HepG2 (cell line): ENCODE results near the gene ERVMER34-1. TPM values are rescaled to one million over a fixed set of nuclear protein-coding genes. Genes with fewer than 3 reads are reported as not detected.

Experiments
- DR1 ChIP-seq: sonication (generic); formaldehyde crosslinking; IDR thresholded peaks from 2 replicates; pipeline ENCODE4 v1.8.0; 2021; ENCODE audit warnings: mild to moderate bottlenecking, missing genetic modification reagents, inconsistent platforms
- GTF2F1 ChIP-seq: fragments of 150-350 bp; IDR thresholded peaks from 2 replicates; pipeline ENCODE4 v1.6.1; 2014; ENCODE audit warnings: low read length
- KAT2B ChIP-seq: fragments of 150-350 bp; IDR thresholded peaks from 2 replicates; pipeline ENCODE4 v1.6.1; 2014; ENCODE audit warnings: low read depth, low read length, borderline replicate concordance
- NCOR1 ChIP-seq: fragments of 200-600 bp; sonication (generic); IDR thresholded peaks from 2 replicates; pipeline ENCODE4 v1.7.0; 2017; ENCODE audit warnings: antibody characterized with exemption, low read length, borderline replicate concordance
- NFYC ChIP-seq: IDR thresholded peaks from 2 replicates; pipeline ENCODE4 v1.6.1; 2016; ENCODE audit warnings: missing genetic modification reagents, missing compliant biosample characterization
- SNRNP70 ChIP-seq: fragments of 200-400 bp; formaldehyde crosslinking; IDR thresholded peaks from 2 replicates; pipeline ENCODE4 v1.6.1; 2017; ENCODE audit warnings: mild to moderate bottlenecking, low read depth, low read length, moderate library complexity
- ZNF121 ChIP-seq: sonication (generic); formaldehyde crosslinking; IDR thresholded peaks from 2 replicates; pipeline ENCODE4 v1.5.0; 2020; ENCODE audit warnings: mild to moderate bottlenecking, missing genetic modification reagents
- ZNF577 ChIP-seq: sonication (generic); formaldehyde crosslinking; IDR thresholded peaks from 2 replicates; pipeline ENCODE4 v1.4.0; 2020; ENCODE audit warnings: mild to moderate bottlenecking, low read depth, missing genetic modification reagents, borderline replicate concordance
- ZNF720 ChIP-seq: sonication (generic); formaldehyde crosslinking; IDR thresholded peaks from 2 replicates; pipeline ENCODE4 v1.4.0; 2020; ENCODE audit warnings: missing genetic modification reagents
- ZZZ3 ChIP-seq: sonication (generic); formaldehyde crosslinking; IDR thresholded peaks from 2 replicates; pipeline ENCODE4 v1.4.0; 2020; ENCODE audit warnings: missing genetic modification reagents, mild to moderate bottlenecking, borderline replicate concordance
- polyA plus RNA-seq, 8 experiments: library from polyadenylated mRNA; depleted of rRNA in 3 of 8; stranded (reverse) in 7 of 8; unstranded in 1 of 8; fragments of >200 nt; fragmentation: Illumina TruSeq in 4 of 8; extraction: Trizol in 4 of 8; gene quantifications; 2 replicates each; pipeline versions ENCODE4 v1.2.1 to v1.2.3, GENCODE V29; 2011 to 2016; ENCODE audit warnings: low read depth in 4 of 8, missing spikeins in 1 of 8, mixed read lengths in 1 of 8; ENCODE audit not compliant: insufficient read depth in 1 of 8
- total RNA-seq, 5 experiments: library from RNA; depleted of rRNA; stranded (reverse); fragments of >200 nt; fragmentation: Illumina TruSeq; extraction: Trizol; gene quantifications; 2 replicates each; pipeline ENCODE4 v1.2.3, GENCODE V29; 2016; ENCODE audit warnings: low read depth in 1 of 5
- TF ChIP-seq, protein P1 (sequence below): sonication (generic); formaldehyde crosslinking; IDR thresholded peaks from 2 replicates; pipeline ENCODE4 v1.8.1; 2022; ENCODE audit warnings: low read depth, mild to moderate bottlenecking, missing genetic modification reagents
- TF ChIP-seq, protein P2 (sequence below): IDR thresholded peaks from 2 replicates; pipeline ENCODE4 v1.6.1; 2016; ENCODE audit warnings: missing biosample characterization, missing genetic modification reagents, low read depth
- TF ChIP-seq, protein P3 (sequence below): sonication (generic); formaldehyde crosslinking; conservative IDR thresholded peaks from 2 replicates; pipeline ENCODE4 v1.4.0; 2020; ENCODE audit warnings: missing genetic modification reagents
- TF ChIP-seq, protein P4 (sequence below): sonication (generic); formaldehyde crosslinking; IDR thresholded peaks from 2 replicates; pipeline ENCODE4 v1.4.0; 2020; ENCODE audit warnings: missing genetic modification reagents, borderline replicate concordance
- TF ChIP-seq, protein P5 (sequence below): sonication (generic); formaldehyde crosslinking; IDR thresholded peaks from 2 replicates; pipeline ENCODE4 v1.4.0; 2020; ENCODE audit warnings: mild to moderate bottlenecking, missing genetic modification reagents, borderline replicate concordance

ERVMER34-1 gene
- total and polyA plus RNA-seq, 2 of the 13 experiments (the other 11 are each of a cell fraction or from before 2014, with no cell fraction given) = 0.04 to 0.35 TPM

DNA sequence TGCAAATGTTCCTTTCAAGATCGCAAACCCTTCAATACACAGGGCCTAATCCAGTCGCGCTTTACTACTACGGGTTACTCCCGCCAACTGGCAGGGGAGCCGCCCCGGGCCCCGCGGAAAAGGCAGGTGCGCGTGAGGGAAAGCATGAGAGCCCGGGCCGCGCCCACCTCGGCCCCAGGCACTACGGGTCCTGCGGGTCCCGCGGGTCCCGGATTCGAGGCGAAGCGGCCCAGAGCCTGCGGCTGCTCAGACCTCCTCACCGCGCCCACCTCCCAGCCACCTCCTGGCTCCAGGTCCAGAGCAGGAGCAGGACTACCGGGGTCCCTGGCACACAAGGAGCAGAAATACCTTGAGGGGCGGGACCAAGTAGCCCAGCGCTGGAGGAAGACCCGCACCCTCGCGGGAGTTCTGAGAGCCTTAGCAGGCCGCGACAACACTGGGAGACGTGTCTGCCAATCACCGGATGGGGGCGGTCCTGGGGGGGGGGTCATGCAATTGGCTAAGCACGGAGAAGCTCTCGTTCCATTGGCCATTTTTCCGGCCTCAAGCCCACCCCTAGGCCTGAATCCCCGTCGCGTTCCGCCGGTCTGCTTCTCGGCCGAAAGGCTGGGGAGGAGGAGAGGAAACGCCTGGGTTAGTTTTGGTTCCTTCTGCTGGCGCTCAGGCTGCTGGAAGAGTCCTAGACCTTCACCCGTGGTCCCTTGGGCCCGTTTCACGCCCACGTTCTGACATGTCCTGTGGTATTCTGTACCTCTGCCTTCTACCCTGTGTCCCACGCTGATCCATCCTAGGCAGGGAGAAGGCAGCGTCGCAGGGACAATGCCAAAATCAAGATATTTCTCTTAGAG lies 29.0 kb downstream of the ERVMER34-1 start (continued):
- TF ChIP-seq SNRNP70 (no peak), NFYC (peak; percentile 80; the same call in 1 of the 2 replicates), ZNF577 (no peak), NCOR1 (no peak), ZNF720 (CRISPR knock-in tag) (no peak), ZZZ3 (CRISPR knock-in tag) (no peak), GTF2F1 (no peak), ZNF121 (no peak), KAT2B (no peak), DR1 (peak; percentile 80)
- TF ChIP-seq, protein P1, sequence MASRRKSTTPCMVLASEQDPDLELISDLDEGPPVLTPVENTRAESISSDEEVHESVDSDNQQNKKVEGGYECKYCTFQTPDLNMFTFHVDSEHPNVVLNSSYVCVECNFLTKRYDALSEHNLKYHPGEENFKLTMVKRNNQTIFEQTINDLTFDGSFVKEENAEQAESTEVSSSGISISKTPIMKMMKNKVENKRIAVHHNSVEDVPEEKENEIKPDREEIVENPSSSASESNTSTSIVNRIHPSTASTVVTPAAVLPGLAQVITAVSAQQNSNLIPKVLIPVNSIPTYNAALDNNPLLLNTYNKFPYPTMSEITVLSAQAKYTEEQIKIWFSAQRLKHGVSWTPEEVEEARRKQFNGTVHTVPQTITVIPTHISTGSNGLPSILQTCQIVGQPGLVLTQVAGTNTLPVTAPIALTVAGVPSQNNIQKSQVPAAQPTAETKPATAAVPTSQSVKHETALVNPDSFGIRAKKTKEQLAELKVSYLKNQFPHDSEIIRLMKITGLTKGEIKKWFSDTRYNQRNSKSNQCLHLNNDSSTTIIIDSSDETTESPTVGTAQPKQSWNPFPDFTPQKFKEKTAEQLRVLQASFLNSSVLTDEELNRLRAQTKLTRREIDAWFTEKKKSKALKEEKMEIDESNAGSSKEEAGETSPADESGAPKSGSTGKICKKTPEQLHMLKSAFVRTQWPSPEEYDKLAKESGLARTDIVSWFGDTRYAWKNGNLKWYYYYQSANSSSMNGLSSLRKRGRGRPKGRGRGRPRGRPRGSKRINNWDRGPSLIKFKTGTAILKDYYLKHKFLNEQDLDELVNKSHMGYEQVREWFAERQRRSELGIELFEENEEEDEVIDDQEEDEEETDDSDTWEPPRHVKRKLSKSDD (CRISPR knock-in tag) = no peak
- TF ChIP-seq, protein P2, sequence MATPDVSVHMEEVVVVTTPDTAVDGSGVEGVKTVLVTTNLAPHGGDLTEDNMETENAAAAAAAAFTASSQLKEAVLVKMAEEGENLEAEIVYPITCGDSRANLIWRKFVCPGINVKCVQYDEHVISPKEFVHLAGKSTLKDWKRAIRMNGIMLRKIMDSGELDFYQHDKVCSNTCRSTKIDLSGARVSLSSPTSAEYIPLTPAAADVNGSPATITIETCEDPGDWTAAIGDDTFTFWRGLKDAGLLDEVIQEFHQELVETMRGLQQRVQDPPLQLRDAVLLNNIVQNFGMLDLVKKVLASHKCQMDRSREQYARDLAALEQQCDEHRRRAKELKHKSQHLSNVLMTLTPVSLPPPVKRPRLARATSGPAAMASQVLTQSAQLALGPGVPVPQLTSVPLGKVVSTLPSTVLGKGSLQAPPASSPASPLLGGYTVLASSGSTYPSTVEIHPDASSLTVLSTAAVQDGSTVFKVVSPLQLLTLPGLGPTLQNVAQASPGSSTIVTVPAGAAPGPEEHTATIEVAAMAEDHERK (CRISPR knock-in tag) = no peak
- TF ChIP-seq, protein P3, sequence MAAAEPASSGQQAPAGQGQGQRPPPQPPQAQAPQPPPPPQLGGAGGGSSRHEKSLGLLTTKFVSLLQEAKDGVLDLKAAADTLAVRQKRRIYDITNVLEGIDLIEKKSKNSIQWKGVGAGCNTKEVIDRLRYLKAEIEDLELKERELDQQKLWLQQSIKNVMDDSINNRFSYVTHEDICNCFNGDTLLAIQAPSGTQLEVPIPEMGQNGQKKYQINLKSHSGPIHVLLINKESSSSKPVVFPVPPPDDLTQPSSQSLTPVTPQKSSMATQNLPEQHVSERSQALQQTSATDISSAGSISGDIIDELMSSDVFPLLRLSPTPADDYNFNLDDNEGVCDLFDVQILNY = no peak
- TF ChIP-seq, protein P4, sequence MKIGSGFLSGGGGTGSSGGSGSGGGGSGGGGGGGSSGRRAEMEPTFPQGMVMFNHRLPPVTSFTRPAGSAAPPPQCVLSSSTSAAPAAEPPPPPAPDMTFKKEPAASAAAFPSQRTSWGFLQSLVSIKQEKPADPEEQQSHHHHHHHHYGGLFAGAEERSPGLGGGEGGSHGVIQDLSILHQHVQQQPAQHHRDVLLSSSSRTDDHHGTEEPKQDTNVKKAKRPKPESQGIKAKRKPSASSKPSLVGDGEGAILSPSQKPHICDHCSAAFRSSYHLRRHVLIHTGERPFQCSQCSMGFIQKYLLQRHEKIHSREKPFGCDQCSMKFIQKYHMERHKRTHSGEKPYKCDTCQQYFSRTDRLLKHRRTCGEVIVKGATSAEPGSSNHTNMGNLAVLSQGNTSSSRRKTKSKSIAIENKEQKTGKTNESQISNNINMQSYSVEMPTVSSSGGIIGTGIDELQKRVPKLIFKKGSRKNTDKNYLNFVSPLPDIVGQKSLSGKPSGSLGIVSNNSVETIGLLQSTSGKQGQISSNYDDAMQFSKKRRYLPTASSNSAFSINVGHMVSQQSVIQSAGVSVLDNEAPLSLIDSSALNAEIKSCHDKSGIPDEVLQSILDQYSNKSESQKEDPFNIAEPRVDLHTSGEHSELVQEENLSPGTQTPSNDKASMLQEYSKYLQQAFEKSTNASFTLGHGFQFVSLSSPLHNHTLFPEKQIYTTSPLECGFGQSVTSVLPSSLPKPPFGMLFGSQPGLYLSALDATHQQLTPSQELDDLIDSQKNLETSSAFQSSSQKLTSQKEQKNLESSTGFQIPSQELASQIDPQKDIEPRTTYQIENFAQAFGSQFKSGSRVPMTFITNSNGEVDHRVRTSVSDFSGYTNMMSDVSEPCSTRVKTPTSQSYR = no peak
- TF ChIP-seq, protein P5, sequence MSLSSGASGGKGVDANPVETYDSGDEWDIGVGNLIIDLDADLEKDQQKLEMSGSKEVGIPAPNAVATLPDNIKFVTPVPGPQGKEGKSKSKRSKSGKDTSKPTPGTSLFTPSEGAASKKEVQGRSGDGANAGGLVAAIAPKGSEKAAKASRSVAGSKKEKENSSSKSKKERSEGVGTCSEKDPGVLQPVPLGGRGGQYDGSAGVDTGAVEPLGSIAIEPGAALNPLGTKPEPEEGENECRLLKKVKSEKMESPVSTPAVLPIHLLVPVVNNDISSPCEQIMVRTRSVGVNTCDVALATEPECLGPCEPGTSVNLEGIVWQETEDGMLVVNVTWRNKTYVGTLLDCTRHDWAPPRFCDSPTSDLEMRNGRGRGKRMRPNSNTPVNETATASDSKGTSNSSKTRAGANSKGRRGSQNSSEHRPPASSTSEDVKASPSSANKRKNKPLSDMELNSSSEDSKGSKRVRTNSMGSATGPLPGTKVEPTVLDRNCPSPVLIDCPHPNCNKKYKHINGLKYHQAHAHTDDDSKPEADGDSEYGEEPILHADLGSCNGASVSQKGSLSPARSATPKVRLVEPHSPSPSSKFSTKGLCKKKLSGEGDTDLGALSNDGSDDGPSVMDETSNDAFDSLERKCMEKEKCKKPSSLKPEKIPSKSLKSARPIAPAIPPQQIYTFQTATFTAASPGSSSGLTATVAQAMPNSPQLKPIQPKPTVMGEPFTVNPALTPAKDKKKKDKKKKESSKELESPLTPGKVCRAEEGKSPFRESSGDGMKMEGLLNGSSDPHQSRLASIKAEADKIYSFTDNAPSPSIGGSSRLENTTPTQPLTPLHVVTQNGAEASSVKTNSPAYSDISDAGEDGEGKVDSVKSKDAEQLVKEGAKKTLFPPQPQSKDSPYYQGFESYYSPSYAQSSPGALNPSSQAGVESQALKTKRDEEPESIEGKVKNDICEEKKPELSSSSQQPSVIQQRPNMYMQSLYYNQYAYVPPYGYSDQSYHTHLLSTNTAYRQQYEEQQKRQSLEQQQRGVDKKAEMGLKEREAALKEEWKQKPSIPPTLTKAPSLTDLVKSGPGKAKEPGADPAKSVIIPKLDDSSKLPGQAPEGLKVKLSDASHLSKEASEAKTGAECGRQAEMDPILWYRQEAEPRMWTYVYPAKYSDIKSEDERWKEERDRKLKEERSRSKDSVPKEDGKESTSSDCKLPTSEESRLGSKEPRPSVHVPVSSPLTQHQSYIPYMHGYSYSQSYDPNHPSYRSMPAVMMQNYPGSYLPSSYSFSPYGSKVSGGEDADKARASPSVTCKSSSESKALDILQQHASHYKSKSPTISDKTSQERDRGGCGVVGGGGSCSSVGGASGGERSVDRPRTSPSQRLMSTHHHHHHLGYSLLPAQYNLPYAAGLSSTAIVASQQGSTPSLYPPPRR = no peak
